ENCODE data around the gene SFTPD. TPM values are rescaled to one million over a fixed set of nuclear protein-coding genes. Genes with fewer than 3 reads are reported as not detected.
"Not testable (repeated sequence)": the region's sequence is repeated elsewhere in the genome, so short reads cannot be mapped to it uniquely, and the experiment has no call there.

The SFTPD gene
- total RNA-seq, 1 donor from 2014 or later = not detected

GRCh38 chr10:79905322-79906314 lies 43.3 kb downstream of the SFTPD start:
- peak overlapping the region; percentile 89 for H3K4me3 ChIP-seq (ENCODE audit: low read depth, low read length)
- no peak for DNase-seq (ENCODE audit: low read depth)
- TF ChIP-seq CTCF (conservative IDR thresholded peaks at IDR 0.05; ENCODE audit: low read depth, low read length) = no peak

- TF ChIP-seq CTCF (conservative IDR thresholded peaks at IDR 0.05; ENCODE audit: low read depth, low read length) = no peak
- H3K4me3 ChIP-seq (ENCODE audit: low read depth, low read length) = peak overlapping the region; percentile 89
- DNase-seq (ENCODE audit: low read depth) = no peak
Observed at GRCh38 chr10:79904671-79905321, 44.1 kb downstream of the SFTPD start.

GRCh38 chr10:79901571-79901970 lies 47.3 kb downstream of the SFTPD start:
- DNase-seq (ENCODE audit: low read depth); H3K4me3 ChIP-seq (ENCODE audit: low read depth, low read length): not testable (repeated sequence)

- no peak overlapping the region for H3K4me3 ChIP-seq (ENCODE audit: low read depth, low read length)
- TF ChIP-seq CTCF (conservative IDR thresholded peaks at IDR 0.05; ENCODE audit: low read depth, low read length) = no peak
- DNase-seq (ENCODE audit: low read depth) = no peak
Observed at GRCh38 chr10:79898597-79899325, 50.1 kb downstream of the SFTPD start.

GRCh38 chr10:79892896-79893295 lies 56.0 kb downstream of the SFTPD start:
- not testable (repeated sequence) for DNase-seq (ENCODE audit: low read depth)

GRCh38 chr10:79890469-79890868 lies 58.4 kb downstream of the SFTPD start:
- DNase-seq (ENCODE audit: low read depth) = no peak
- no peak overlapping the region for H3K4me3 ChIP-seq (ENCODE audit: low read depth, low read length)
- no peak for TF ChIP-seq CTCF (conservative IDR thresholded peaks at IDR 0.05; ENCODE audit: low read depth, low read length)

More at GRCh38 chr10:79892896-79893295, 56.0 kb downstream of the SFTPD start:
- H3K4me3 ChIP-seq (ENCODE audit: low read depth, low read length) = not testable (repeated sequence)

- DNase-seq (ENCODE audit: low read depth); H3K4me3 ChIP-seq (ENCODE audit: low read depth, low read length): not testable (repeated sequence)
Observed at GRCh38 chr10:79888984-79889383, 59.9 kb downstream of the SFTPD start.

Other genes starting within 250 kb of the SFTPD start
- gene NUTM2B, start 245.9 kb downstream of the SFTPD start, total RNA-seq = 0.40 TPM in 1 of 2 replicates, not detected in the other
- 0.22 TPM in 1 of 2 replicates, not detected in the other for gene NUTM2E, start 122.4 kb downstream of the SFTPD start, total RNA-seq
- gene TMEM254, start 129.6 kb upstream of the SFTPD start, total RNA-seq = 11.6 and 12.1 TPM in 2 replicates
- not detected in 2 replicates for gene PLAC9, start 183.6 kb upstream of the SFTPD start, total RNA-seq

Measured in epithelial cell of proximal tubule (primary cell).